CD4-positive, alpha-beta T cell treated with Interleukin-6 for 4 hours (primary cell): ENCODE data around the gene PCDHGB6.
A peak's percentile ranks its signal among the peaks of the same experiment; 100 is the strongest.
"Not testable (repeated sequence)": the region's sequence is repeated elsewhere in the genome, so short reads cannot be mapped to it uniquely, and the experiment has no call there.

Experiments
- DNase-seq: peaks from one replicate; pipeline ENCODE4 v3.0.0-alpha.2; 2020; ENCODE audit warnings: mixed read lengths

Gene PCDHGB6

DNA sequence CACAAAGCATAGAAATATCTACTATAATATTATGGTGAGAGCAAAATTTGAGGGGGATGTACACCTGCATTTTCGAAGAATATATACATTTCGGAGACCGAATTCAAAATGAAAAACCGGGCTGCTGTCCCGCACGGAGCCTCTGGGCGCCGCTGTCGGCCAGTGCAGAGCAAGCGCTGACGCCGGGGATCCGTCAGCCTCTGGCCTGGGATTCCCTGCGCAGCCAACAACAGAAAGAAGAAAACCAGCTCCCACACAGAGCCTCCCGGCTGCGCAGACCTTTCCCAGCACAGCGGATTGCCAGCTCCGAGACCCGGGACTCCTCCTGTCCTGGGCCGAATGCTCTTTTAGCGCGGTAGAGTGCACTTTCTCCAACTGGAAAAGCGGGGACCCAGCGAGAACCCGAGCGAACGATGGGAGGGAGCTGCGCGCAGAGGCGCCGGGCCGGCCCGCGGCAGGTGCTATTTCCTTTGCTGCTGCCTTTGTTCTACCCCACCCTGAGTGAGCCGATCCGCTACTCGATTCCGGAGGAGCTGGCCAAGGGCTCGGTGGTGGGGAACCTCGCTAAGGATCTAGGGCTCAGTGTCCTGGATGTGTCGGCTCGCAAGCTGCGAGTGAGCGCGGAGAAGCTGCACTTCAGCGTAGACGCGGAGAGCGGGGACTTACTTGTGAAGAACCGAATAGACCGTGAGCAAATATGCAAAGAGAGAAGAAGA is at the start of gene PCDHGB6:
Gene PCDHGB6, plus strand, starts transcription at position 232 of the 716 bp plus-strand sequence. Its CDS starts 182 bp downstream, at position 414.
- DNase-seq = peak; percentile 40

DNA sequence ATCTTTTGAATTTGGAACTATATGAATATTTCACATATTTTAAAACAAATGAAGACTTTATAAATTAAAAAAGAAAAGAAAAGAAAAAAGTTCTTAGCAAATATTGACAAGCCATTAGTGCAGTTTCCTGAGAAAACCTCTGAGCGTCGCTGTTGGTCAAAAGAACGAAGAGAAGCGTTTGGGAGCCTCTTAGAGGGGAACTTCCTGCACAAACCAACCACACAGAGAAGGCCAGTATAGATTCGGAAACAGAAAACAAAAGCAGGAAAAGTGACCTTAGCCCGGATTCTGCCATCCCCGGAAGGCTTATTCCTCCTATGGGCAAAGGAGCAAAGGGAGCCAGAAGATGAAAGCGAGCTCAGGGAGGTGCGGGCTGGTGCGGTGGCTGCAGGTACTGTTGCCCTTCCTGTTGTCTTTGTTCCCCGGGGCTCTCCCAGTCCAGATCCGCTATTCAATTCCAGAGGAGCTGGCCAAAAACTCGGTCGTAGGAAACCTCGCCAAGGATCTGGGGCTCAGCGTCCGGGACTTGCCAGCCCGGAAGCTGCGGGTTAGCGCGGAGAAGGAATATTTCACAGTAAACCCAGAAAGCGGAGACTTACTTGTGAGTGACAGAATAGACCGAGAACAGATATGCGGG is 47.9 kb upstream of the PCDHGB6 start, which contains the start of gene PCDHGB2:
Gene PCDHGB2, plus strand, starts transcription at position 205 of the 637 bp plus-strand sequence. Its CDS starts 142 bp downstream, at position 347.
- peak; percentile 3 for DNase-seq

DNA sequence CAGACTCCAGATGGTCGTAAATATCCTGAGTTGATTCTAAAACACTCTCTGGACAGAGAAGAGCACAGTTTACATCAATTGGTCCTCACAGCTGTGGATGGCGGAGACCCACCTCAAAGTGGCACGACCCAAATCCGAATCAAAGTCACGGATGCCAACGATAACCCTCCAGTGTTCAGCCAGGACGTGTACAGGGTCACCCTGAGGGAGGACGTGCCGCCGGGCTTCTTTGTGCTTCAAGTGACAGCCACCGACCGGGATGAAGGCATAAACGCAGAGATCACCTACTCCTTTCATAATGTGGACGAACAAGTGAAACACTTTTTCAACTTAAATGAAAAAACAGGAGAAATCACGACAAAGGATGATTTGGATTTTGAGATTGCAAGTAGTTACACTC is 47.1 kb upstream of the PCDHGB6 start:
- no peak for DNase-seq

DNA sequence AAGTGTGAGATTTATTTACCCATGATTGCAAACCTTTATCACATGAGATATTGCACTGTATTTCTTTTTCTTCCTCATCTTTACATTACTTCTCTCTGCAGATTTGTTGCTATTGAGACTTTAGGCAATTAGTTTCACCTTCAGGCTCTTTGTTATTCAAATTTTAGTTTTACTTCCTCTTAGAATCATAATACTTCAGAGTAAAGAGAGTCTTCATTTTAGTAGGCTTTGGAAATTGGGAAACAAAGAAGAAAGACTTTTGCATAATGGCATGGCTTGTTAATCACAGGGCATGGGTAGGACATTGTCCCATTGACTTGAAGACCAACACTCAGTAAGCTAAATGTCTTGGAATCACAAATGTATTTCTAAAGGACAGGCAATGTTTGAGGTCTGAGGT is 45.1 kb upstream of the PCDHGB6 start:
- no peak for DNase-seq

DNA sequence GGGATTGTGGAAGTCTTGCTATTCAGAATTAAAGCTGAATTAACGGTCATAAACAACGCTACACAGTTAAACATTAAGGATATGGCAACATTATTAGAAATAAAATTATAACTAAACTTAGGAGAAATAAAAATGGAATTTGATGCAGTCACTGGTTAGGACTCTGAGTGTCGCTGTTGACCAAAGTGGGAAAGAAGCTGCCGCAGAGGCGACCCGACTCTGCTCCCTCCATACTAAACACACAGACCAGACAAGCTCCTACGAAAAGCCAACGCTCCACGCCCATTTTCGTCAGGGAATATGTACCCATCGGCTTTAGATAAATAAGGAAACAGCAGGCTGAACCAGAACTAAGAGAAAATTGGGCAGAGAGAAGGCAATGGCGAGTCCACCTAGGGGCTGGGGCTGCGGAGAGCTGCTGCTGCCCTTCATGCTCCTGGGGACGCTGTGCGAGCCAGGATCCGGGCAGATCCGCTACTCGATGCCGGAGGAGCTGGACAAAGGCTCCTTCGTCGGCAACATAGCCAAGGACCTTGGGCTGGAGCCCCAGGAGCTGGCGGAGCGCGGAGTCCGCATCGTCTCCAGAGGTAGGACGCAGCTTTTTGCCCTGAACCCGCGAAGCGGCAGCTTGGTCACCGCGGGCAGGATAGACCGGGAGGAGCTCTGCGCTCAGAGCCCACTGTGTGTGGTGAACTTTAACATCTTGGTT is 43.7 kb upstream of the PCDHGB6 start, which contains the start of gene PCDHGA5:
Gene PCDHGA5, plus strand, starts transcription at position 211 of the 709 bp plus-strand sequence. Its CDS starts 169 bp downstream, at position 380.
- DNase-seq = no peak

DNA sequence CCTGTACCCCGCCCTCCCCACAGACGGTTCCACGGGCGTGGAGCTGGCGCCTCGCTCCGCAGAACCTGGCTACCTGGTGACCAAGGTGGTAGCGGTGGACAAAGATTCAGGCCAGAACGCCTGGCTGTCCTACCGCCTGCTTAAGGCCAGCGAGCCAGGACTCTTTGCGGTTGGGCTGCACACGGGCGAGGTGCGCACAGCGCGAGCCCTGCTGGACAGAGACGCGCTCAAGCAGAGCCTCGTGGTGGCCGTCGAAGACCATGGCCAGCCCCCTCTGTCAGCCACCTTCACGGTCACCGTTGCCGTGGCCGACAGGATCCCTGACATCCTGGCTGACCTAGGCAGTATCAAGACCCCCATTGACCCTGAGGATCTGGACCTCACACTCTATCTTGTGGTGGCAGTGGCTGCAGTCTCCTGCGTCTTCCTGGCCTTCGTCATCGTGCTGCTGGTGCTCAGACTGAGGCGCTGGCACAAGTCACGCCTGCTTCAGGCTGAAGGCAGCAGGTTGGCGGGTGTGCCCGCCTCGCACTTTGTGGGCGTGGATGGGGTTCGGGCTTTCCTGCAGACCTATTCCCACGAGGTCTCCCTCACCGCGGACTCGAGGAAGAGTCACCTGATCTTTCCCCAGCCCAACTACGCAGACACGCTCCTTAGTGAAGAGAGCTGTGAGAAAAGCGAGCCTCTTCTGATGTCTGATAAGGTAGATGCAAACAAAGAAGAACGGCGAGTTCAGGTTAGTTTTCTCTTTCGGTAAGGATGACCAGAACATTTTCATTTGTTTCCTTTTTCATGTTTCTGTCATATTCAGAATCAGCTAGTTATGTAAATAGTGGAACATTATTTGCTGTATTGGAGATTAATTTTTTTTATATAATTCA is 41.6 kb upstream of the PCDHGB6 start:
- no peak for DNase-seq

DNA sequence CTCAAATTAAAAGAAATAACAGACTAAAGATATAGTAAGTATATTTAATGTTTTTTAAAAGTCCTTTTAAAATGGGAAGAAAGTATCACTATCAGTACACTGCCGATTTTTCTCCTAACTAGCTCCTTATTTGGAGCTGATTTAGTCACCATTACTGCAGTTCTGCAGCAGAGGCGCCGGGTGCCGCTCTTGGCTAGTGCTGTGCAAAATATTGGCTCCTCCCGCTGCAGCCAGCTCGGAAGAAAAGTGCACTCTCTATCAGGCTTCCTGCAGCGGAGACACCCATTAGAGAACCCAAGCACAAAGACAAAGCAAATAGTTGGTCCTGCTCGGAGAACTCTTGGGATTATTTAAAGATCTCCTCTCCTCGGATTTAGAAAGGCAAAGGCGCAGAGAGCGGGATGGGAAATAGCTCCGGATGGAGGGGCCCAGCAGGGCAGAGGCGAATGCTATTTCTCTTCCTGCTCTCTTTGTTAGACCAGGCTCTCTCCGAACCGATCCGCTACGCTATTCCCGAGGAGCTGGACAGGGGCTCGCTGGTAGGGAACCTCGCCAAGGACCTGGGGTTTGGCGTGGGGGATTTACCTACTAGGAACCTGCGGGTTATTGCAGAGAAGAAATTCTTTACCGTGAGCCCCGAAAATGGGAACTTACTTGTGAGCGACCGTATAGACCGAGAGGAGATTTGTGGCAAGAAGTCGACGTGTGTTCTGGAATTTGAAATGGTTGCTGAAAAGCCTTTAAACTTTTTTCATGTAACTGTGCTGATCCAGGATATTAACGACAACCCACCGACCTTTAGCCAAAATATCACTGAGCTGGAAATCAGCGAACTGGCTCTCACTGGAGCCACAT is 37.6 kb upstream of the PCDHGB6 start, which contains the start of gene PCDHGB3:
Gene PCDHGB3, plus strand, starts transcription at position 249 of the 855 bp plus-strand sequence. Its CDS starts 153 bp downstream, at position 402.
- DNase-seq = peak; percentile 42

DNA sequence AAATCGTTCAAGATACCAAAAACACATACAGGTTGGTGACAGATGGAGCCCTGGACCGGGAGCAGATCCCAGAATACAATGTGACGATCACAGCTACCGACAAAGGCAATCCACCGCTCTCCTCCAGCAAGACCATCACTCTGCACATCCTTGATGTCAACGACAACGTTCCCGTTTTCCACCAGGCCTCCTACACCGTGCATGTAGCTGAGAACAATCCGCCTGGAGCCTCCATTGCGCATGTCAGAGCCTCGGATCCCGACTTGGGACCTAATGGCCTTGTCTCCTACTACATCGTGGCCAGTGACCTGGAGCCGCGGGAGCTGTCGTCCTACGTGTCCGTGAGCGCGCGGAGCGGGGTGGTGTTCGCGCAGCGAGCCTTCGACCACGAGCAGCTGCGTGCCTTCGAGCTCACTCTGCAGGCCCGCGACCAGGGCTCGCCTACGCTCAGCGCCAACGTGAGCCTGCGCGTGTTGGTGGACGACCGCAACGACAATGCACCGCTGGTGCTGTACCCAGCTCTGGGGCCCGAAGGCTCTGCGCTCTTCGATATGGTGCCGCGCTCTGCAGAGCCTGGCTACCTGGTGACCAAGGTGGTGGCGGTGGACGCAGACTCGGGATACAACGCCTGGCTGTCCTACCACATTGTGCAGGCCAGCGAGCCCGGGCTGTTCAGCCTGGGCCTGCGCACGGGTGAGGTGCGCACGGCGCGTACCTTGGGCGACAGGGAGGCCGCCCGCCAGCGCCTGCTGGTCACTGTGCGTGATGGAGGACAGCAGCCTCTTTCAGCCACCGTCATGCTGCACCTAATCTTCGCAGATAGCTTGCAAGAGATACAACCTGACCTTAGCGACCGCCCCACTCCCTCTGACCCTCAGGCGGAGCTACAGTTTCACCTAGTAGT is 36.0 kb upstream of the PCDHGB6 start:
- DNase-seq = no peak

DNA sequence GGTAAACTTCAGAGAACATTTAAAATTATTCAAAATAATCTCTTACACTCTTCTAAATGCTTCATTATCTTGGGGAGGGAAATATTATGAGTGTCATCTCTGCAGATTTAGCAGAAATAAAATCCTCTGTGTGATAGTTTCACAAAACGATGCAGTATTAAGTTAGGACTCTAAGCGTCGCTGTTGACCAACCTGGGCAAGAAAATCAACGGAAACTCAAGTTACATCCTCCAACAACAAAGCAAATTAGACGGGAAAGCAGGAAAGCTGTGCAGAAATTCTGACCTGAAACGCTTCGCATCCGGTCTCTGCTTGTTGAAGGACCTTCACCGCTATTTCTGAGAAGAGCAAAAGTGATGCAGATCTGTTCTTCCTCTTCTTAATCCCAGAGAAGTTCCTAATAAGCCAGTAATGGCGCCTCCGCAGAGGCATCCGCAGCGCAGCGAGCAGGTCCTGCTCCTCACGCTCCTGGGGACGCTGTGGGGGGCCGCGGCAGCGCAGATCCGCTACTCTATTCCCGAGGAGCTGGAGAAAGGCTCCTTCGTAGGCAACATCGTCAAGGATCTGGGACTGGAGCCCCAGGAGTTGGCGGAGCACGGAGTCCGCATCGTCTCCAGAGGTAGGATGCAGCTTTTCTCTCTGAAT is 34.0 kb upstream of the PCDHGB6 start, which contains the start of gene PCDHGA6:
Gene PCDHGA6, plus strand, starts transcription at position 219 of the 645 bp plus-strand sequence. Its CDS starts 193 bp downstream, at position 412.
- DNase-seq = no peak

DNA sequence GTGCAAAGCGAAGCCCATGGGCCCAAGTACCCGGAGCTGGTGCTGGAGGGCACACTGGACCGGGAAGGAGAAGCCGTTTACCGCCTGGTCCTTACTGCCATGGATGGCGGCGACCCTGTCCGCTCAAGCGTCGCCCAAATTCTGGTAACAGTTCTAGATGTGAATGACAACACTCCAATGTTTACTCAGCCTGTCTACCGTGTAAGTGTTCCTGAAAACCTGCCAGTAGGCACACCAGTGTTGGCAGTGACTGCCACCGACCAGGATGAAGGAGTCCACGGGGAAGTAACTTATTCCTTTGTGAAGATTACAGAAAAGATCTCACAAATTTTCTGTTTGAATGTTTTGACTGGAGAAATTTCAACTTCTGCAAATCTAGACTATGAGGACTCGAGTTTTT is 33.2 kb upstream of the PCDHGB6 start:
- no peak for DNase-seq

DNA sequence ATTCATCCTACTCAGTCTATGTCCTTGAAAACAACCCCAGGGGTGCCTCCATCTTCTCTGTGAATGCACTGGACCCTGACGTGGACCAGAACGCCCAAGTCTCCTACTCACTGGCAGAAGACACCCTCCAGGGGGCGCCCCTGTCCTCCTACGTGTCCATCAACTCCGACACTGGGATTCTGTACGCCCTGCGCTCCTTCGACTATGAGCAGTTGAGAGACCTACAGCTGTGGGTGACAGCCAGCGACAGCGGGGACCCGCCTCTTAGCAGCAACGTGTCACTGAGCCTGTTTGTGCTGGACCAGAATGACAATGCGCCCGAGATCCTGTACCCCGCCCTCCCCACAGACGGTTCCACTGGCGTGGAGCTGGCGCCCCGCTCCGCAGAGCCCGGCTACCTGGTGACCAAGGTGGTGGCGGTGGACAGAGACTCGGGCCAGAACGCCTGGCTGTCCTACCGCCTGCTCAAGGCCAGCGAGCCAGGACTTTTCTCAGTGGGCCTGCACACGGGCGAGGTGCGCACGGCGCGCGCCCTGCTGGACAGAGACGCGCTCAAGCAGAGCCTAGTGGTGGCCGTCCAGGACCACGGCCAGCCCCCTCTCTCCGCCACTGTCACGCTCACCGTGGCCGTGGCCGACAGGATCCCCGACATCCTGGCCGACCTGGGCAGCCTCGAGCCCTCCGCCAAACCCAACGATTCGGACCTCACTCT is 32.2 kb upstream of the PCDHGB6 start:
- not testable (repeated sequence) for DNase-seq

DNA sequence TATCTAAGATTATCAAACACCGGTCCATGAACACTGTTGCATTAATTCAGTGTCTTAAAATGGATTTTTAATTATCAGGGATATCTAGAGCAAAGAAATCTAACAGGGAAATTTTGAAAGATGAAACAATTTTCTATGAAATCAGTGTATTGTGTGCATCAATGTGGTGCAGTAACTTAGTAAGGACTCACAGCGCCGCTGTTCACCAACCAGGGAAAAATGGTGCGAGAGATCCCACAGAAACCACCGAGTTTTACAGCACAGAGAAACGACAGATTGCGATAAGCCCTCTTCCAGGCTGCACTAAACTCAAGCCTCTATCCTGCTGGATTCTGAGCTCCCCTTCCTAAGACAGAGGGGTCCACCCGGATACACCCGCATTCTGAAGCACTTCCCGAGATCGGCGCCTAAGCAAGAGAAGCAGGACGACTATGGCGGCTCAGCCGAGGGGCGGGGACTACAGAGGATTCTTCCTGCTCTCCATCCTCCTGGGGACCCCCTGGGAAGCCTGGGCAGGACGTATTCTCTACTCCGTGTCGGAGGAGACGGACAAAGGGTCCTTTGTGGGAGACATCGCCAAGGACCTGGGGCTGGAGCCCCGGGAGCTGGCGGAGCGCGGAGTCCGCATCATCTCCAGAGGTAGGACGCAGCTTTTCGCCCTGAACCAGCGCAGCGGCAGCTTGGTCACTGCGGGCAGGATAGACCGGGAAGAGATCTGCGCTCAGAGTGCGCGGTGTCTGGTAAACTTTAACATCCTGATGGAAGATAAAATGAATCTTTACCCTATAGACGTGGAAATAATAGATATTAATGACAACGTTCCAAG is 25.1 kb upstream of the PCDHGB6 start, which contains the start of gene PCDHGA7:
Gene PCDHGA7, plus strand, starts transcription at position 274 of the 826 bp plus-strand sequence. Its CDS starts 158 bp downstream, at position 432.
- DNase-seq = no peak

DNA sequence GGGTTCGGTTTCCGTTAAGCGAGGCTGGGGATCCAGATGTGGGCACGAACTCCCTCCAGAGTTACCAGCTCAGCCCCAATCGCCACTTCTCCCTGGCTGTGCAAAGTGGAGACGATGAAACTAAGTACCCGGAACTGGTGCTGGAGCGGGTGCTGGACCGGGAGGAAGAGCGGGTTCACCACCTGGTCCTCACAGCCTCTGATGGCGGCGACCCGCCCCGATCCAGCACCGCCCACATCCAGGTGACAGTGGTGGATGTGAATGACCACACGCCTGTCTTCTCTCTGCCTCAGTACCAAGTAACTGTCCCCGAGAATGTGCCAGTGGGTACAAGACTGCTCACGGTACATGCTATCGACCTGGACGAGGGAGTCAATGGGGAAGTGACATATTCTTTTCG is 24.5 kb upstream of the PCDHGB6 start:
- no peak for DNase-seq

DNA sequence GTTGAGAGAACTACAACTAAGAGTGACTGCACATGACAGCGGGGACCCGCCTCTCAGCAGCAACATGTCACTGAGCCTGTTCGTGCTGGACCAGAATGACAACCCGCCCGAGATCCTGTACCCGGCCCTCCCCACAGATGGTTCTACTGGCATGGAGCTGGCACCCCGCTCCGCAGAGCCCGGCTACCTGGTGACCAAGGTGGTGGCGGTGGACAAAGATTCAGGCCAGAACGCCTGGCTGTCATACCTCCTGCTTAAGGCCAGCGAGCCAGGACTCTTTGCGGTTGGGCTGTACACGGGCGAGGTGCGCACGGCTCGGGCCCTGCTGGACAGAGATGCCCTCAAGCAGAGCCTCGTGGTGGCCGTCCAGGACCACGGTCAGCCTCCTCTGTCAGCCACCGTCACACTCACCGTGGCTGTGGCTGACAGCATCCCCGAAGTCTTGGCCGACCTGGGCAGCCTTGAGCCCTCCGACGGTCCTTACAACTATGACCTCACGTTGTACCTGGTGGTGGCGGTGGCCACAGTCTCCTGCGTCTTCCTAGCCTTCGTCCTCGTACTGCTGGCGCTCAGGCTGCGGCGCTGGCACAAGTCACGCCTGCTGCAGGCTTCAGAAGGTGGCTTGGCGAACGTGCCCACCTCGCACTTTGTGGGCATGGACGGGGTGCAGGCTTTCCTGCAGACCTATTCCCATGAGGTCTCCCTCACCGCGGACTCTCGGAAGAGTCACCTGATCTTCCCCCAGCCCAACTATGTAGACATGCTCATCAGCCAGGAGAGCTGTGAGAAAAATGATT is 23.2 kb upstream of the PCDHGB6 start:
- no peak for DNase-seq

DNA sequence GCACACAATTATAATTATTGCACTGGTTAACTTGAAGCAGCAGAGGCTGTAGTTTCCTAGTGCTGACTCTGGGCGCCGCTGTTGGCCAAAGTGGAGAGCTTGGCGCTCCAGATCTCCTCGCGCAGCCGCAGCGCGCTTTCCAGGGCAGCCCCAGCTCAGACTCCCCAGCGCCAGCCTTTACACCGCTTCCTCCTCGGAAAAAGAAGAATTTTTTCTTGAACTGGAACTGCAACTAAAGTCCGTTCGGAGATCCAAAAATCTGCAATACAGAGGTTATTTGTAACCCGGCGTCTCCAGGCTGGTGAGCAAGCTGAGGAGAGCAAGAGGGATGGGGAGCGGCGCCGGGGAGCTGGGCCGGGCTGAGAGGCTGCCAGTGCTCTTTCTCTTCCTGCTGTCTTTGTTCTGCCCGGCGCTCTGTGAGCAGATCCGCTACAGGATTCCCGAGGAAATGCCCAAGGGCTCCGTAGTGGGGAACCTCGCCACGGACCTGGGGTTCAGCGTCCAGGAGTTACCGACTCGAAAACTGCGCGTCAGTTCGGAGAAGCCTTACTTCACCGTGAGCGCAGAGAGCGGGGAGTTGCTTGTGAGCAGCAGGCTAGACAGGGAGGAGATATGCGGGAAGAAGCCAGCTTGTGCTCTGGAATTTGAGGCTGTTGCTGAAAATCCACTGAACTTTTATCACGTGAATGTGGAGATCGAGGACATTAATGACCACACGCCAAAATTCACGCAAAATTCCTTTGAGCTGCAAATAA is 20.1 kb upstream of the PCDHGB6 start, which contains the start of gene PCDHGB4:
Gene PCDHGB4, plus strand, starts transcription at position 142 of the 755 bp plus-strand sequence. Its CDS starts 187 bp downstream, at position 329.
- DNase-seq = peak; percentile 38

DNA sequence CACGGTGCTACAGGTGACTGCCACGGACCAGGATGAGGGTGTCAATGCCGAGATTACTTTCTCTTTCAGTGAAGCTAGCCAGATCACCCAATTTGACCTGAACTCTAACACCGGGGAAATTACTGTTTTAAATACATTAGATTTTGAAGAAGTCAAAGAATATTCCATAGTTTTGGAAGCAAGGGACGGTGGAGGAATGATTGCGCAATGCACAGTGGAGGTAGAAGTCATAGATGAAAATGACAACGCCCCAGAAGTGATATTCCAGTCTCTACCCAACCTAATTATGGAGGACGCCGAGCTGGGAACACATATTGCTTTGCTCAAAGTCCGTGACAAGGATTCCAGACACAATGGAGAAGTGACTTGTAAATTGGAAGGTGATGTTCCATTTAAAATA is 19.2 kb upstream of the PCDHGB6 start:
- no peak for DNase-seq
